Pancreas (tissue), 10 donors: Measurements from ENCODE around the gene ARL9. TPM values are rescaled to one million over a fixed set of nuclear protein-coding genes. Genes with fewer than 3 reads are reported as not detected.

ENCODE experiments used
- ATAC-seq, 4 donors: fragments of 200-7000 bp; cut with Tn5 transposase; one replicate each; pipeline versions ENCODE4 v1.8.0 to v1.9.1; 2020; ENCODE audit warnings: mild to moderate bottlenecking in 4 of 4, moderate library complexity in 4 of 4
- DNase-seq, 6 donors: peaks; one replicate each; pipeline ENCODE4 v3.0.0-alpha.2; 2020
- FAIRE-seq: peaks from 2 replicates; lab custom pipeline; 2012; peaks lifted over from hg19 to GRCh38; lab: Jason Lieb, UNC
- H3K27ac ChIP-seq, 4 donors: fragments of 200-600 bp; sonication (generic); 1 replicate in 3 of 4; 2 replicates in 1 of 4; pipeline versions ENCODE4 v1.5.0 to v1.8.0; 2020
- H3K27me3 ChIP-seq, 4 donors: fragments of 200-600 bp; one replicate each; pipeline ENCODE4 v1.8.0; 2021
- H3K36me3 ChIP-seq, 3 donors: fragments of 200-600 bp; sonication (generic) in 1 of 3; one replicate each; pipeline versions ENCODE4 v1.5.0 to v1.8.0; 2020 to 2021
- H3K4me1 ChIP-seq, 3 donors: fragments of 200-600 bp; one replicate each; pipeline ENCODE4 v1.8.0; 2021
- H3K4me3 ChIP-seq, 4 donors: fragments of 200-600 bp; sonication (generic) in 2 of 4; one replicate each; pipeline versions ENCODE4 v1.5.0 to v1.8.0; 2020 to 2021
- H3K9me3 ChIP-seq, 4 donors: fragments of 200-600 bp; one replicate each; pipeline ENCODE4 v1.8.0; 2021
- WGBS, 2 donors: extraction: QIAGEN DNeasy Blood & Tissue Kit; methylation state at CpG; one replicate each; pipeline ENCODE4 v1.1.7; 2013; 5-methylcytosine and 5-hydroxymethylcytosine counted together
- intact Hi-C, 3 donors: fragments of 100-400 bp; cut with DNase I; formaldehyde crosslinking; loops; one replicate each; pipeline versions ENCODE4 v1.11.1 to v1.14.2; 2022
- polyA plus RNA-seq, 2 donors: library from polyadenylated mRNA; stranded (reverse); fragments of 200-250 nt; gene quantifications; one replicate each; pipeline ENCODE4 v1.2.3, GENCODE V29; 2013
- total RNA-seq, 6 donors: library from RNA; stranded (reverse); fragmentation: NEBNext Ultra II Directional in 4 of 6; extraction: Animal tissue kit (Norgen Biotek cat#: 25700) in 4 of 6; gene quantifications; one replicate each; pipeline versions ENCODE4 v1.2.1 to v1.2.4, GENCODE V29; 2021 to 2023
- TF ChIP-seq, protein P1 (sequence below), 4 donors: fragments of 200-600 bp; sonication (generic) in 3 of 4; IDR thresholded peaks; one replicate each; pipeline versions ENCODE4 v1.5.0 to v1.8.0; 2021; ENCODE audit warnings: antibody characterized with exemption in 4 of 4
- donor health status: healthy with polysubstance abuse.
- donor health status: DM: no; HTN: no; CAD: no; lungs with moderate emphysema.
- donor health status: DM: no; HTN: no; CAD: no.
- donor health status: control.
- donor health status: control.
- donor health status: Bipolar disorder and iron deficiency.
- donor health status: DM: yes; HTN: yes; CAD: no.
- donor health status: DM: no; HTN: no; CAD: no.
- donor health status: DM: no; HTN: no; CAD: no.
- donor health status: DM: yes; HTN: yes; CAD: no.

ARL9 gene
- total RNA-seq = under 1 TPM in 3 of 6 donors, not detected in 3; 0.12 to 0.31 (median 0.24) TPM
- polyA plus RNA-seq = under 1 TPM; 0.08 to 0.26 TPM

GRCh38 chr4:56505269-56506130 lies at the start of gene ARL9:
ARL9 (plus strand) TSS chr4:56505791; CDS start chr4:56505863, 72 bp downstream.
- Histone ChIP-seq H3K4me3 (peak within 1 kb of the TSS; percentile 21 to 46 (median 30)), H3K4me1 (peaks cover 0 to 3% (median 0%) of the 10 kb centered on the region in 3 donors), H3K27me3 (no peaks in the 10 kb centered on the region), H3K27ac (no peak within 1 kb of the TSS), H3K9me3 (no peaks in the 10 kb centered on the region), H3K36me3 (peaks cover 0 to 24% (median 8%) of the 10 kb centered on the region in 3 donors)
- DNase-seq (peak; percentile 21 to 81 (median 44)), ATAC-seq (peak; percentile 80 to 93 (median 91)), FAIRE-seq (no peak)
- intact Hi-C loops = no loop called here
- TF ChIP-seq, protein P1, sequence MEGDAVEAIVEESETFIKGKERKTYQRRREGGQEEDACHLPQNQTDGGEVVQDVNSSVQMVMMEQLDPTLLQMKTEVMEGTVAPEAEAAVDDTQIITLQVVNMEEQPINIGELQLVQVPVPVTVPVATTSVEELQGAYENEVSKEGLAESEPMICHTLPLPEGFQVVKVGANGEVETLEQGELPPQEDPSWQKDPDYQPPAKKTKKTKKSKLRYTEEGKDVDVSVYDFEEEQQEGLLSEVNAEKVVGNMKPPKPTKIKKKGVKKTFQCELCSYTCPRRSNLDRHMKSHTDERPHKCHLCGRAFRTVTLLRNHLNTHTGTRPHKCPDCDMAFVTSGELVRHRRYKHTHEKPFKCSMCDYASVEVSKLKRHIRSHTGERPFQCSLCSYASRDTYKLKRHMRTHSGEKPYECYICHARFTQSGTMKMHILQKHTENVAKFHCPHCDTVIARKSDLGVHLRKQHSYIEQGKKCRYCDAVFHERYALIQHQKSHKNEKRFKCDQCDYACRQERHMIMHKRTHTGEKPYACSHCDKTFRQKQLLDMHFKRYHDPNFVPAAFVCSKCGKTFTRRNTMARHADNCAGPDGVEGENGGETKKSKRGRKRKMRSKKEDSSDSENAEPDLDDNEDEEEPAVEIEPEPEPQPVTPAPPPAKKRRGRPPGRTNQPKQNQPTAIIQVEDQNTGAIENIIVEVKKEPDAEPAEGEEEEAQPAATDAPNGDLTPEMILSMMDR (IDR thresholded peaks at IDR 0.05) = no peak
- WGBS, 2 donors = 4 to 8% methylated on average over 55 to 56 of the region's 56 CpGs

DNA sequence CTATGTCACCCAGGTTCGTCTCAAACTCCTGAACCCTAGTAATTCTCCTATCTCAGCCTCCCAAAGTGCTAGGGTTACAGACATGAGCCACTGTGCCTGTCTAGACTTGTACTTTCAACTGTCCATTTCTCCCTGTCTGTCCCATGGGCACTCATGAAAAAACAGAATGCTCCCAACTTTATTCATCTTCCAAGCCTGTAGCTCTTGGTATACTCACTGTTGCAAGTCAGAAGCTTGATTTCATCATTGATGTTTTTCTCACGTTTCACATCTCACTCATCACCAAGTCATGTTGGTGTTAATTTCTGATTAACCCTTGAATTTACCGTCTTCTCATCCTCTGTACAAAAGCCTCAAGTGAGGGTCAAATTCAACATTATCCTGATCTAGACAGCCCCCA lies 45.5 kb upstream of the ARL9 start:
- no peaks in the 10 kb centered on the region for H3K27me3 ChIP-seq
- no peak overlapping the region for H3K4me3 ChIP-seq
- FAIRE-seq (no peak), ATAC-seq (no peak), DNase-seq (no peak)
- peaks cover 0 to 10% (median 0%) of the 10 kb centered on the region in 3 donors for H3K36me3 ChIP-seq
- TF ChIP-seq, protein P1 (IDR thresholded peaks at IDR 0.05) = no peak
- H3K9me3 ChIP-seq = no peaks in the 10 kb centered on the region
- H3K4me1 ChIP-seq = peaks cover under 1 to 5% (median 3%) of the 10 kb centered on the region in 3 donors
- 76 to 82% methylated on average over 3 of the region's 3 CpGs for WGBS, 2 donors
- intact Hi-C loops = no loop called here
- no peak overlapping the region for H3K27ac ChIP-seq

DNA sequence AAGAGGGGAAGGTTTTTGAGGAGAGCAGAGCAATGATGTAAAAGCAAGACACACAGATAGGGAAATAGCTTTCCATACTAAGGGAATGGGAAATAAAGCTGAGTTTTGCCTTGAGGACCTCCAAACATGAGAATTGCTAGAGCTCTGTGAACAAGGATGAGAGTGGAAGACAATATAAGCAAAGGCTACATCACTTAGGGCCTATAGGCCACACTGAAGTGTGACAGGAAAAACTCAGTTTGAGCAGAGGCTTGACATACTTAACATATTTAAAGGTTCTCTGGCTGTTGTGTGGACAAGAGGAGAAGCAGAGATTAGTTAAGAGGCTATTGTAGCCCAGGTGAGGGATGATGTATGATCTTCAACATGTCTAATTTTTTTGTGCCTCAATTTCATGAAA lies 43.4 kb upstream of the ARL9 start:
- DNase-seq (no peak), ATAC-seq (no peak), FAIRE-seq (no peak)
- intact Hi-C loops = no loop called here
- H3K4me3 ChIP-seq = no peak overlapping the region
- no peak overlapping the region for H3K27ac ChIP-seq
- peaks cover 0 to 10% (median 0%) of the 10 kb centered on the region in 3 donors for H3K36me3 ChIP-seq
- TF ChIP-seq, protein P1 (IDR thresholded peaks at IDR 0.05) = no peak
- H3K4me1 ChIP-seq = peaks cover 10 to 15% (median 11%) of the 10 kb centered on the region in 3 donors
- H3K9me3 ChIP-seq = no peaks in the 10 kb centered on the region
- H3K27me3 ChIP-seq = no peaks in the 10 kb centered on the region

- TF ChIP-seq, protein P1 (IDR thresholded peaks at IDR 0.05) = no peak
- intact Hi-C loops = no loop called here
- ATAC-seq (no peak), DNase-seq (no peak), FAIRE-seq (no peak)
- no peak overlapping the region for H3K4me3 ChIP-seq
- peaks cover 11 to 17% (median 12%) of the 10 kb centered on the region in 3 donors for H3K4me1 ChIP-seq
- peaks cover 0 to 10% (median 0%) of the 10 kb centered on the region in 3 donors for H3K36me3 ChIP-seq
- H3K9me3 ChIP-seq = no peaks in the 10 kb centered on the region
- H3K27ac ChIP-seq = no peak overlapping the region
- WGBS, 2 donors = 87 to 91% methylated on average over 5 of the region's 5 CpGs
- H3K27me3 ChIP-seq = no peaks in the 10 kb centered on the region
These were observed 41.9 kb upstream of the ARL9 start for GRCh38 chr4:56463711-56464110.

GRCh38 chr4:56464581-56464980 lies 41.0 kb upstream of the ARL9 start:
- Histone ChIP-seq H3K9me3 (no peaks in the 10 kb centered on the region), H3K4me3 (no peak overlapping the region), H3K27me3 (no peaks in the 10 kb centered on the region), H3K27ac (no peak overlapping the region), H3K36me3 (peaks cover 0 to 8% (median 0%) of the 10 kb centered on the region in 3 donors), H3K4me1 (peaks cover 11 to 25% (median 21%) of the 10 kb centered on the region in 3 donors)
- ATAC-seq (no peak), DNase-seq (no peak), FAIRE-seq (no peak)
- TF ChIP-seq, protein P1 (IDR thresholded peaks at IDR 0.05) = no peak
- intact Hi-C loops = no loop called here
- WGBS, 2 donors = 59 to 72% methylated on average over 3 of the region's 3 CpGs
